ENCODE data around the gene MEAK7.

DNA sequence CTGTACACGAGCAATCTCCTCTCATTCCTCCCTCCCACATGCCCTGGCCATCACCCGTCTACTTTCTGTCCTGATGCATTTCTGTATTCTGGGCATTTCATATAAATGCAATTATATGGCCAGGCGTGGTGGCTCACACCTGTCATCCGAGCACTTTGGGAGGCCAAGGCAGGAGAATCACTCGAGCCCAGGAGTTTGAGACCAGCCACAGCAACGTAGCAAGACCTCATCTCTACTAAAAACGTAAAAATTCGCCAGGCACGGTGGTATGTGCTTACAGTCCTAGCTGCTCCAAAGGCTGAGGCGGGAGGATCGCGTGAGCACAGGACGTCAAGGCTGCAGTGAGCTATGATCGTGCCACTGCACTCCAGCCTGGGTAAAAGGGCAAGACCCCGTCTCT, 4.8 kb downstream of the MEAK7 start:
- TF ChIP-seq POLR2A (IDR thresholded peaks at IDR 0.05) (no peak), CTCF (IDR thresholded peaks at IDR 0.05) (no peak)

All from testis (tissue), 2 donors.